Adrenal gland (tissue), 5 donors: ENCODE data around the gene GALNT9.

Experiments used
- CTCF ChIP-seq, 6 experiments: fragments of 450-650 bp in 4 of 6; fragments of 200-600 bp in 2 of 6; sonication (generic) in 1 of 6; IDR thresholded peaks; 1 replicate in 5 of 6; 2 replicates in 1 of 6; pipeline versions ENCODE4 v1.5.1 to v1.8.0; 2016 to 2021; ENCODE audit warnings: antibody characterized with exemption in 6 of 6, mild to moderate bottlenecking in 2 of 6, moderate library complexity in 1 of 6
- POLR2A ChIP-seq, 2 donors: fragments of 450-650 bp; IDR thresholded peaks; one replicate each; pipeline ENCODE4 v1.6.1; 2017; ENCODE audit warnings: antibody characterized with exemption in 2 of 2, mild to moderate bottlenecking in 2 of 2, moderate library complexity in 1 of 2
- donor health status: DM: no; HTN: no; CAD: no.

GRCh38 chr12:132281038-132281437 is 48.4 kb downstream of the GALNT9 start:
- TF ChIP-seq CTCF (IDR thresholded peaks at IDR 0.05) (no peak), POLR2A (IDR thresholded peaks at IDR 0.05) (no peak)
